GM23338 (cell line): ENCODE measurements around the gene PAK4. TPM values are rescaled to one million over a fixed set of nuclear protein-coding genes. Genes with fewer than 3 reads are reported as not detected.

Experiments
- ATAC-seq: fragments of 200-7000 bp; cut with Tn5 transposase; 3 replicates; pipeline ENCODE4 v1.9.1; 2020
- DNase-seq: peaks from one replicate; pipeline ENCODE4 v3.0.0-alpha.2; 2015; ENCODE audit warnings: low spot score
- H2AFZ ChIP-seq: fragments of 200-600 bp; sonication (generic); 2 replicates; pipeline ENCODE4 v1.8.0; 2016; ENCODE audit warnings: antibody characterized with exemption, mild to moderate bottlenecking, moderate library complexity
- H3F3A ChIP-seq: fragments of 200-600 bp; sonication (generic); replicated peaks from 2 replicates; pipeline ENCODE4 v1.8.0; 2017; ENCODE audit warnings: antibody characterized with exemption, mixed run types, low read depth
- H3K27ac ChIP-seq: fragments of 200-600 bp; sonication (generic); 2 replicates; pipeline ENCODE4 v1.6.1; 2016; ENCODE audit warnings: low read depth
- H3K27me3 ChIP-seq: fragments of 200-600 bp; sonication (generic); 2 replicates; pipeline ENCODE4 v1.8.0; 2016; ENCODE audit warnings: mild to moderate bottlenecking, mixed run types, moderate library complexity; ENCODE audit not compliant: insufficient read depth
- H3K36me3 ChIP-seq: fragments of 200-600 bp; sonication (generic); 2 replicates; pipeline ENCODE4 v1.8.0; 2016; ENCODE audit warnings: mild to moderate bottlenecking; ENCODE audit not compliant: insufficient read depth
- H3K4me1 ChIP-seq: fragments of 200-600 bp; sonication (generic); 2 replicates; pipeline ENCODE4 v1.8.0; 2016; ENCODE audit warnings: mild to moderate bottlenecking, moderate library complexity; ENCODE audit not compliant: insufficient read depth
- H3K4me2 ChIP-seq: fragments of 200-600 bp; sonication (generic); 2 replicates; pipeline ENCODE4 v1.7.1; 2017; ENCODE audit warnings: mixed run types
- H3K4me3 ChIP-seq: fragments of 200-600 bp; sonication (generic); 2 replicates; pipeline ENCODE4 v1.6.1; 2016; ENCODE audit warnings: mixed run types
- H3K79me2 ChIP-seq: fragments of 200-600 bp; sonication (generic); replicated peaks from 2 replicates; pipeline ENCODE4 v1.8.0; 2017; ENCODE audit warnings: mild to moderate bottlenecking; ENCODE audit not compliant: insufficient read depth
- H3K9me2 ChIP-seq: fragments of 200-600 bp; sonication (generic); 2 replicates; pipeline ENCODE4 v1.8.0; 2017; ENCODE audit not compliant: insufficient read depth
- H4K20me1 ChIP-seq: fragments of 200-600 bp; sonication (generic); replicated peaks from 2 replicates; pipeline ENCODE4 v1.8.0; 2017; ENCODE audit warnings: mild to moderate bottlenecking; ENCODE audit not compliant: insufficient read depth
- H3K27ac Mint-ChIP-seq: 2 replicates; pipeline ENCODE4 v1.8.0; 2020; ENCODE audit warnings: inconsistent platforms, mild to moderate bottlenecking, moderate library complexity, mixed read lengths
- H3K27me3 Mint-ChIP-seq: 3 replicates; pipeline ENCODE4 v1.8.0; 2022; ENCODE audit warnings: low read depth, mild to moderate bottlenecking, moderate library complexity, mixed read lengths, inconsistent platforms; ENCODE audit not compliant: insufficient read depth, poor library complexity
- H3K36me3 Mint-ChIP-seq: 3 replicates; pipeline ENCODE4 v1.8.0; 2021; ENCODE audit warnings: low read depth, mild to moderate bottlenecking, inconsistent platforms, moderate library complexity, mixed read lengths
- H3K4me1 Mint-ChIP-seq: 3 replicates; pipeline ENCODE4 v1.8.0; 2020; ENCODE audit warnings: mild to moderate bottlenecking, inconsistent platforms, mixed read lengths
- H3K4me3 Mint-ChIP-seq: 3 replicates; pipeline ENCODE4 v1.8.0; 2021; ENCODE audit warnings: moderate library complexity, mild to moderate bottlenecking, inconsistent platforms, mixed read lengths
- H3K9me3 Mint-ChIP-seq: 3 replicates; pipeline ENCODE4 v1.8.0; 2020; ENCODE audit warnings: moderate library complexity, mild to moderate bottlenecking, inconsistent platforms, mixed read lengths
- CREB1 ChIP-seq: fragments of 250-450 bp; sonication (Bioruptor Pico); IDR thresholded peaks from 2 replicates; pipeline ENCODE4 v1.5.0; 2020; ENCODE audit warnings: low read depth, mild to moderate bottlenecking, moderate library complexity
- CTCF ChIP-seq, 2 experiments: fragments of 200-600 bp in 1 of 2; sonication (generic) in 1 of 2; conservative IDR thresholded peaks; 2 replicates each; pipeline versions ENCODE4 v1.5.1 to v1.6.1; 2016 to 2017; ENCODE audit warnings: antibody characterized with exemption in 2 of 2, low read depth in 2 of 2, mild to moderate bottlenecking in 2 of 2, moderate library complexity in 1 of 2
- ETS1 ChIP-seq: IDR thresholded peaks from 2 replicates; pipeline ENCODE4 v1.6.1; 2016; ENCODE audit warnings: antibody characterized with exemption
- EZH2 ChIP-seq: fragments of 200-600 bp; sonication (generic); IDR thresholded peaks from one replicate; pipeline ENCODE4 v1.8.0; 2017; ENCODE audit warnings: antibody characterized with exemption, mild to moderate bottlenecking, low read depth; ENCODE audit not compliant: unreplicated experiment
- EZH2phosphoT487 ChIP-seq: fragments of 200-600 bp; sonication (generic); IDR thresholded peaks from one replicate; pipeline ENCODE4 v1.8.1; 2018; ENCODE audit warnings: antibody characterized with exemption; ENCODE audit not compliant: unreplicated experiment
- JUNB ChIP-seq: IDR thresholded peaks from one replicate; pipeline ENCODE4 v1.6.1; 2016; ENCODE audit warnings: antibody characterized with exemption; ENCODE audit not compliant: unreplicated experiment
- NANOG ChIP-seq: IDR thresholded peaks from 2 replicates; pipeline ENCODE4 v1.6.1; 2016; ENCODE audit warnings: antibody characterized with exemption, borderline replicate concordance
- REST ChIP-seq: IDR thresholded peaks from one replicate; pipeline ENCODE4 v1.6.1; 2018; ENCODE audit warnings: antibody characterized with exemption; ENCODE audit not compliant: unreplicated experiment
- STAT1 ChIP-seq: IDR thresholded peaks from one replicate; pipeline ENCODE4 v1.6.1; 2016; ENCODE audit warnings: antibody characterized with exemption; ENCODE audit not compliant: unreplicated experiment
- ZNF114 ChIP-seq: fragments of 250-450 bp; sonication (Bioruptor Pico); IDR thresholded peaks from 2 replicates; pipeline ENCODE4 v1.5.0; 2020; ENCODE audit warnings: mild to moderate bottlenecking, moderate library complexity
- ZNF331 ChIP-seq: fragments of 250-450 bp; sonication (Bioruptor Pico); IDR thresholded peaks from 2 replicates; pipeline ENCODE4 v1.5.0; 2020; ENCODE audit warnings: low read depth, mild to moderate bottlenecking, moderate library complexity
- ZNF462 ChIP-seq: fragments of 250-450 bp; sonication (Bioruptor Pico); IDR thresholded peaks from 2 replicates; pipeline ENCODE4 v1.5.0; 2020; ENCODE audit warnings: mild to moderate bottlenecking, moderate library complexity
- polyA plus RNA-seq: library from polyadenylated mRNA; unstranded; fragments of >200 nt; fragmentation: Nextera tagmentation; extraction: Ambion mirVana; gene quantifications from 2 replicates; pipeline ENCODE4 v1.2.1, GENCODE V29; 2016
- total RNA-seq: library from RNA; depleted of rRNA; stranded (reverse); fragments of >200 nt; shearing (Covaris generic); gene quantifications from 2 replicates; pipeline ENCODE4 v1.2.3, GENCODE V29; 2014

Gene PAK4
- total and polyA plus RNA-seq, 2 experiments from 2014 or later: 28.7 to 35.4 TPM

- Mint-ChIP-seq H3K9me3 (peaks cover 10% of the 10 kb centered on the region), H3K4me1 (no peaks in the 10 kb centered on the region), H3K27ac (no peak overlapping the region), H3K27me3 (peaks cover 29% of the 10 kb centered on the region), H3K4me3 (no peak overlapping the region), H3K36me3 (no peaks in the 10 kb centered on the region; the same call in 2 of the 3 replicates)
- no peaks in the 10 kb centered on the region for H3K9me2 ChIP-seq
- H2AFZ ChIP-seq: no peak overlapping the region
- DNase-seq (no peak), ATAC-seq (no peak)
- H4K20me1 ChIP-seq: no peaks in the 10 kb centered on the region
- no peaks in the 10 kb centered on the region for H3K79me2 ChIP-seq
- H3F3A ChIP-seq: no peaks in the 10 kb centered on the region
- no peaks in the 10 kb centered on the region for H3K36me3 ChIP-seq
- no peak overlapping the region for H3K27ac ChIP-seq
- 0 out of 2 replicates have a peak, but pooled peaks cover 3% of the 10 kb centered on the region for H3K4me1 ChIP-seq
- no peak overlapping the region for H3K4me3 ChIP-seq
- TF ChIP-seq CREB1 (CRISPR knock-in tag): no peak
- TF ChIP-seq ETS1: no peak
- no peak for TF ChIP-seq REST
- no peak for TF ChIP-seq EZH2
- TF ChIP-seq CTCF (conservative IDR thresholded peaks at IDR 0.05; ENCODE audit: low read depth in 2 of 2): no peak
- no peak for TF ChIP-seq NANOG
- no peak for TF ChIP-seq ZNF114 (CRISPR knock-in tag)
- TF ChIP-seq JUNB: no peak
- no peak for TF ChIP-seq EZH2phosphoT487
- no peak for TF ChIP-seq ZNF462
- TF ChIP-seq STAT1: no peak
- no peak for TF ChIP-seq ZNF331 (CRISPR knock-in tag)
- H3K4me2 ChIP-seq: no peak overlapping the region
- peaks cover 24% of the 10 kb centered on the region for H3K27me3 ChIP-seq
These were observed 27.9 kb upstream of the PAK4 start for GRCh38 chr19:39097721-39098120.
